Neural cell (in vitro differentiated cells): ENCODE measurements around the gene DDX39B. TPM values are rescaled to one million over a fixed set of nuclear protein-coding genes. Genes with fewer than 3 reads are reported as not detected.

ENCODE experiments used
- H2AFZ ChIP-seq: fragments of 200-600, 300-800 bp; sonication (generic), shearing (Covaris generic); 2 replicates; pipeline ENCODE4 v1.6.0; 2014; ENCODE audit warnings: low read depth, mild to moderate bottlenecking, antibody characterized with exemption, low read length, moderate library complexity
- H3F3A ChIP-seq: fragments of 200-600 bp; shearing (Covaris generic); 2 replicates; pipeline ENCODE4 v1.6.1; 2016; ENCODE audit warnings: mild to moderate bottlenecking, moderate library complexity, mixed read lengths, antibody characterized with exemption, low read length; ENCODE audit not compliant: insufficient read depth, poor library complexity, severe bottlenecking
- H3K27ac ChIP-seq: fragments of 200-600, 300-800 bp; sonication (generic), shearing (Covaris generic); 2 replicates; pipeline ENCODE4 v1.5.1; 2014; ENCODE audit warnings: mild to moderate bottlenecking, low read length, moderate library complexity
- H3K27me3 ChIP-seq: fragments of 300-800, 200-600 bp; sonication (generic), shearing (Covaris generic); 2 replicates; pipeline ENCODE4 v1.6.0; 2014; ENCODE audit warnings: mild to moderate bottlenecking, low read depth, low read length, moderate library complexity; ENCODE audit not compliant: insufficient read depth
- H3K36me3 ChIP-seq: fragments of 300-800, 200-600 bp; sonication (generic), shearing (Covaris generic); 2 replicates; pipeline ENCODE4 v1.5.1; 2014; ENCODE audit warnings: mild to moderate bottlenecking, antibody characterized with exemption, low read length, moderate library complexity; ENCODE audit not compliant: insufficient read depth
- H3K4me2 ChIP-seq: fragments of 300-800, 200-600 bp; sonication (generic), shearing (Covaris generic); 2 replicates; pipeline ENCODE4 v1.6.0; 2014; ENCODE audit warnings: mild to moderate bottlenecking, low read length
- H3K4me3 ChIP-seq: fragments of 300-800, 200-600 bp; sonication (generic), shearing (Covaris generic); 2 replicates; pipeline ENCODE4 v1.5.1; 2014; ENCODE audit warnings: mild to moderate bottlenecking, low read length, moderate library complexity
- H3K79me2 ChIP-seq: fragments of 200-600 bp; shearing (Covaris generic); replicated peaks from 2 replicates; pipeline ENCODE4 v1.6.0; 2014; ENCODE audit warnings: mild to moderate bottlenecking, low read length, moderate library complexity; ENCODE audit not compliant: insufficient read depth
- H3K9ac ChIP-seq: fragments of 300-800, 200-600 bp; sonication (generic), shearing (Covaris generic); 2 replicates; pipeline ENCODE4 v1.6.1; 2016; ENCODE audit warnings: mild to moderate bottlenecking, low read length, mixed read lengths
- H3K9me2 ChIP-seq: fragments of 200-600 bp; shearing (Covaris generic); 2 replicates; pipeline ENCODE4 v1.6.1; 2016; ENCODE audit warnings: mild to moderate bottlenecking, low read length, mixed read lengths; ENCODE audit not compliant: insufficient read depth
- H3K9me3 ChIP-seq: fragments of 200-600, 300-800 bp; sonication (generic), shearing (Covaris generic); 2 replicates; pipeline ENCODE4 v1.6.1; 2016; ENCODE audit warnings: mild to moderate bottlenecking, mixed run types, low read length, moderate library complexity, mixed read lengths
- H4K20me1 ChIP-seq: fragments of 200-600 bp; shearing (Covaris generic); 2 replicates; pipeline ENCODE4 v1.6.1; 2016; ENCODE audit warnings: mild to moderate bottlenecking, mixed run types; ENCODE audit not compliant: insufficient read depth
- EP300 ChIP-seq: fragments of 450-650 bp; conservative IDR thresholded peaks from 2 replicates; pipeline ENCODE4 v1.6.1; 2014; ENCODE audit warnings: antibody characterized with exemption, mild to moderate bottlenecking, moderate library complexity; ENCODE audit not compliant: poor library complexity, severe bottlenecking
- EZH2 ChIP-seq: fragments of 200-600, 300-800 bp; shearing (Covaris generic), sonication (generic); IDR thresholded peaks from 2 replicates; pipeline ENCODE4 v1.6.1; 2014; ENCODE audit warnings: antibody characterized with exemption, low read length, borderline replicate concordance, mild to moderate bottlenecking; ENCODE audit not compliant: insufficient read depth, poor library complexity, severe bottlenecking
- MXI1 ChIP-seq: fragments of 450-650 bp; conservative IDR thresholded peaks from 2 replicates; pipeline ENCODE4 v1.6.1; 2014; ENCODE audit warnings: antibody characterized with exemption, mild to moderate bottlenecking; ENCODE audit not compliant: poor library complexity, severe bottlenecking
- POLR2AphosphoS5 ChIP-seq: IDR thresholded peaks from 2 replicates; pipeline ENCODE4 v1.6.1; 2012
- RAD21 ChIP-seq: fragments of 450-650 bp; conservative IDR thresholded peaks from 2 replicates; pipeline ENCODE4 v1.6.1; 2014; ENCODE audit warnings: antibody characterized with exemption, mild to moderate bottlenecking, moderate library complexity
- SMC3 ChIP-seq: fragments of 450-650 bp; conservative IDR thresholded peaks from 2 replicates; pipeline ENCODE4 v1.6.1; 2014; ENCODE audit warnings: antibody characterized with exemption, mild to moderate bottlenecking, moderate library complexity; ENCODE audit not compliant: poor library complexity
- TAF1 ChIP-seq: IDR thresholded peaks from 2 replicates; pipeline ENCODE4 v1.6.1; 2012; ENCODE audit warnings: low read depth
- polyA plus RNA-seq: library from polyadenylated mRNA; depleted of rRNA; stranded (reverse); fragments of >200 nt; gene quantifications from 2 replicates; pipeline ENCODE4 v1.2.3, GENCODE V29; 2014
- TF ChIP-seq, protein P1 (sequence below): IDR thresholded peaks from 2 replicates; pipeline ENCODE4 v1.6.1; 2012; ENCODE audit warnings: borderline replicate concordance
- TF ChIP-seq, protein P2 (sequence below): fragments of 450-650 bp; IDR thresholded peaks from 2 replicates; pipeline ENCODE4 v1.5.1; 2014; ENCODE audit warnings: antibody characterized with exemption, mild to moderate bottlenecking, moderate library complexity; ENCODE audit not compliant: poor library complexity, severe bottlenecking

The DDX39B gene
- polyA plus RNA-seq, 1 donor from 2014 or later, result 313 TPM

DNA sequence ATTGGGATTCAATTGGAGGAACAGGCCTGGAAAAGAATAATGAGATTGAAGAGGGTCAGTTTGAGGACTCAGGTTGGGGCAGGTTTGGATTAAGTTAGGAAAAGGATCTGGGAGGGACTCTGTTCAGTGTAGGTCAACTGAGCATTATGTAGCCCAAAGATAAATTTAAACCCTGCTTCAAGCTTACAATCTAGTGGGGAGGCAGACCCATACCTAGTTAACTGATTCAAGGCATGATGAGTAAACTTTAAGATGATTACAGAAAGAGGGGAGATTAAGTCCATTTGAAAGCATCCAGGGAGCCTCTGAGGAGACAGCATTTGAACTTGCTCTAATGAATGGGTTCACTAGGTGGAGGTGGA is 18.9 kb upstream of the DDX39B start:
- no peak overlapping the region for H3K4me2 ChIP-seq
- no peak overlapping the region for H3K9ac ChIP-seq
- no peak overlapping the region for H3K4me3 ChIP-seq
- H3K9me2 ChIP-seq, result no peaks in the 10 kb centered on the region
- no peaks in the 10 kb centered on the region for H3K27me3 ChIP-seq
- no peaks in the 10 kb centered on the region for H4K20me1 ChIP-seq
- TF ChIP-seq EP300 (no peak), POLR2AphosphoS5 (no peak), TAF1 (no peak), EZH2 (no peak), SMC3 (no peak), RAD21 (no peak), MXI1 (no peak)
- TF ChIP-seq, protein P1, sequence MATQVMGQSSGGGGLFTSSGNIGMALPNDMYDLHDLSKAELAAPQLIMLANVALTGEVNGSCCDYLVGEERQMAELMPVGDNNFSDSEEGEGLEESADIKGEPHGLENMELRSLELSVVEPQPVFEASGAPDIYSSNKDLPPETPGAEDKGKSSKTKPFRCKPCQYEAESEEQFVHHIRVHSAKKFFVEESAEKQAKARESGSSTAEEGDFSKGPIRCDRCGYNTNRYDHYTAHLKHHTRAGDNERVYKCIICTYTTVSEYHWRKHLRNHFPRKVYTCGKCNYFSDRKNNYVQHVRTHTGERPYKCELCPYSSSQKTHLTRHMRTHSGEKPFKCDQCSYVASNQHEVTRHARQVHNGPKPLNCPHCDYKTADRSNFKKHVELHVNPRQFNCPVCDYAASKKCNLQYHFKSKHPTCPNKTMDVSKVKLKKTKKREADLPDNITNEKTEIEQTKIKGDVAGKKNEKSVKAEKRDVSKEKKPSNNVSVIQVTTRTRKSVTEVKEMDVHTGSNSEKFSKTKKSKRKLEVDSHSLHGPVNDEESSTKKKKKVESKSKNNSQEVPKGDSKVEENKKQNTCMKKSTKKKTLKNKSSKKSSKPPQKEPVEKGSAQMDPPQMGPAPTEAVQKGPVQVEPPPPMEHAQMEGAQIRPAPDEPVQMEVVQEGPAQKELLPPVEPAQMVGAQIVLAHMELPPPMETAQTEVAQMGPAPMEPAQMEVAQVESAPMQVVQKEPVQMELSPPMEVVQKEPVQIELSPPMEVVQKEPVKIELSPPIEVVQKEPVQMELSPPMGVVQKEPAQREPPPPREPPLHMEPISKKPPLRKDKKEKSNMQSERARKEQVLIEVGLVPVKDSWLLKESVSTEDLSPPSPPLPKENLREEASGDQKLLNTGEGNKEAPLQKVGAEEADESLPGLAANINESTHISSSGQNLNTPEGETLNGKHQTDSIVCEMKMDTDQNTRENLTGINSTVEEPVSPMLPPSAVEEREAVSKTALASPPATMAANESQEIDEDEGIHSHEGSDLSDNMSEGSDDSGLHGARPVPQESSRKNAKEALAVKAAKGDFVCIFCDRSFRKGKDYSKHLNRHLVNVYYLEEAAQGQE, result no peak
- TF ChIP-seq, protein P2, sequence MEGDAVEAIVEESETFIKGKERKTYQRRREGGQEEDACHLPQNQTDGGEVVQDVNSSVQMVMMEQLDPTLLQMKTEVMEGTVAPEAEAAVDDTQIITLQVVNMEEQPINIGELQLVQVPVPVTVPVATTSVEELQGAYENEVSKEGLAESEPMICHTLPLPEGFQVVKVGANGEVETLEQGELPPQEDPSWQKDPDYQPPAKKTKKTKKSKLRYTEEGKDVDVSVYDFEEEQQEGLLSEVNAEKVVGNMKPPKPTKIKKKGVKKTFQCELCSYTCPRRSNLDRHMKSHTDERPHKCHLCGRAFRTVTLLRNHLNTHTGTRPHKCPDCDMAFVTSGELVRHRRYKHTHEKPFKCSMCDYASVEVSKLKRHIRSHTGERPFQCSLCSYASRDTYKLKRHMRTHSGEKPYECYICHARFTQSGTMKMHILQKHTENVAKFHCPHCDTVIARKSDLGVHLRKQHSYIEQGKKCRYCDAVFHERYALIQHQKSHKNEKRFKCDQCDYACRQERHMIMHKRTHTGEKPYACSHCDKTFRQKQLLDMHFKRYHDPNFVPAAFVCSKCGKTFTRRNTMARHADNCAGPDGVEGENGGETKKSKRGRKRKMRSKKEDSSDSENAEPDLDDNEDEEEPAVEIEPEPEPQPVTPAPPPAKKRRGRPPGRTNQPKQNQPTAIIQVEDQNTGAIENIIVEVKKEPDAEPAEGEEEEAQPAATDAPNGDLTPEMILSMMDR, result no peak
- H3K36me3 ChIP-seq, result no peaks in the 10 kb centered on the region
- no peaks in the 10 kb centered on the region for H3F3A ChIP-seq
- H3K9me3 ChIP-seq, result no peaks in the 10 kb centered on the region
- no peaks in the 10 kb centered on the region for H3K79me2 ChIP-seq
- no peak overlapping the region for H3K27ac ChIP-seq
- no peak overlapping the region for H2AFZ ChIP-seq

DNA sequence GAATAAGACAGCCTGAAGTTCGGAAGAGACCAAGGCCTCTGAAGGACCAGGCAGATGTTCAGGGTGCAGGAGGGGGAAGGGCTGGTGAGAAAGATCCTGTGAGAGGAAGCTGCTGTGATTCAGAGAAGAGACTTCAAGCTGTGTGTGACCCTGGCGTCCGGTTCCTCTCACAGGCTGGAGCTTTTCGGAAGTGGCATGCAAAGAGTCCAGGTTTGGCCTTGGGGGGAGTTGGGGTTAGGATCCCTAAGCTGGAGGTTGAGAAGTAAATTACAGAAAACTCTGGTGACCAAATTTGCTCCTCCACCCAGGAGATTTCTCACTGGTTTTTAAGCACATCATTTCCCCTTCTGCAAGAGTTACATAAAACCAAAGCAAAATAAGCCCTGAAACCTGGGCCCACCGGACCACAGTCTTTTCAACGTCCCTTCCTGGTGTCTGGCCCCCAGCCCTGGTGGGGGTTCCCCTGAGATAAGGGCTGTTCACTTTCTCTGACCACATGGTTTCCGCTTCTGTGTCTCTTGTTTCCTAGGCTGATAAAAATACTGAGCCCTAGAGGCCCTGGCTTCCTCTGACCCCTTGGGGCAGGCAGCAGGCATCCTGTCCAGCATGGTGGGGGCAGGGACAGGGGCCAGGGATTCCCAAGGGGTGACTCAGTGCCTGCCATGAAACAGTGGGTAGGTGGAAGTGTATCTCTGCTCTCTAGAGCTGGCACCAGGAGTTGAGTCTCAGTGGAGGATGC is 18.3 kb upstream of the DDX39B start:
- Histone ChIP-seq H3K27me3 (no peaks in the 10 kb centered on the region), H3K9me2 (no peaks in the 10 kb centered on the region), H4K20me1 (no peaks in the 10 kb centered on the region), H3K9ac (no peak overlapping the region), H3K79me2 (no peaks in the 10 kb centered on the region), H3K27ac (no peak overlapping the region), H3K4me3 (no peak overlapping the region), H3K36me3 (no peaks in the 10 kb centered on the region), H2AFZ (no peak overlapping the region), H3K4me2 (no peak overlapping the region), H3F3A (no peaks in the 10 kb centered on the region), H3K9me3 (no peaks in the 10 kb centered on the region)
- no peak for TF ChIP-seq POLR2AphosphoS5
- TF ChIP-seq, protein P1, result no peak
- TF ChIP-seq EZH2, result no peak
- no peak for TF ChIP-seq RAD21
- no peak for TF ChIP-seq MXI1
- TF ChIP-seq EP300, result no peak
- no peak for TF ChIP-seq SMC3
- TF ChIP-seq TAF1, result no peak
- TF ChIP-seq, protein P2, result no peak
